GM21529 (cell line): ENCODE measurements around the gene ANKRD50.

Experiments used
- ATAC-seq: cut with Tn5 transposase; IDR thresholded peaks from one replicate; pipeline ENCODE4 v1.9.1; 2021; ENCODE audit not compliant: unreplicated experiment

ANKRD50 gene

GRCh38 chr4:124640022-124640730 is 72.4 kb downstream of the ANKRD50 start:
- ATAC-seq = no peak

- no peak for ATAC-seq
Measured at GRCh38 chr4:124637321-124637720, 75.2 kb downstream of the ANKRD50 start.

- ATAC-seq = no peak
Measured at GRCh38 chr4:124636788-124637187, 75.7 kb downstream of the ANKRD50 start.

- no peak for ATAC-seq
Measured at GRCh38 chr4:124635331-124635730, 77.2 kb downstream of the ANKRD50 start.

- no peak for ATAC-seq
Measured at GRCh38 chr4:124633285-124633941, 79.1 kb downstream of the ANKRD50 start.

- no peak for ATAC-seq
Measured at GRCh38 chr4:124632439-124632838, 80.1 kb downstream of the ANKRD50 start.

GRCh38 chr4:124631760-124632159 is 80.8 kb downstream of the ANKRD50 start:
- ATAC-seq = peak; percentile 79

- ATAC-seq = no peak
Measured at GRCh38 chr4:124629681-124630080, 82.9 kb downstream of the ANKRD50 start.
